LNCaP clone FGC (cell line): ENCODE measurements around the gene LEF1.

ENCODE experiments used
- DNase-seq: peaks from one replicate; pipeline ENCODE4 v3.0.0-alpha.2; 2011; ENCODE audit warnings: low read depth
- H3K4me3 ChIP-seq: 2 replicates; pipeline ENCODE4 v1.5.1; 2011; ENCODE audit warnings: mild to moderate bottlenecking, low read depth, low read length, control low read depth
- TF ChIP-seq, protein P1 (sequence below): IDR thresholded peaks from 2 replicates; pipeline ENCODE4 v1.5.1; 2012; ENCODE audit warnings: mild to moderate bottlenecking; ENCODE audit not compliant: control insufficient read depth, insufficient read depth; ENCODE audit errors: extremely low read depth

The LEF1 gene

DNA sequence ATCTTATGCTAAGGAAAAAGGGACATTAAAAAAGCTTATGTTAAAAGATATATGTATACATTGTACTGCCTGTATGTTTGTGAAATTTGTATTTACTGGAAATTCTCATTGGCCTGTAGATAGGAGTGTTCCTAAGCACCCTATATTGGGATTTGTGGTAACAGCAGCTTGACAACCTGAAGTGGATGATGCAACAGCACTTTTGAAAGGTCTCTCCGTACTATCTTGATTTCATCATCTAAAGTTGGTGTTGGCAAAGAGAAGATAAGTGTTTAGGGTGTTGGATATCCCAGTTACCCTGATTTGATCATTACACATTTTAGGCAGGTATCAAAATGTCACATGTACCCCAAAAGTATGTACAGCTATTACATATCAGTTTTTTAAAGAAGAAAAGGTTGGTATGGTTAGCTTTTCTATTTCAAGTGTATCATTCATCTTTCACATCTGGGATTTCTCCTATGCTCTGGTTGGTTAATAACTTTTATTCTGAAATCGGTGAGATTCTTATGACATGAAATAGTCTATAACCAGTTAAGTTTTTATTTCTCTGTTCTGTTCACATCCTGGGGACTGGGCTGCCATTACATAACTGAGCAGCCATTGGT is 168.7 kb downstream of the LEF1 start:
- TF ChIP-seq, protein P1, sequence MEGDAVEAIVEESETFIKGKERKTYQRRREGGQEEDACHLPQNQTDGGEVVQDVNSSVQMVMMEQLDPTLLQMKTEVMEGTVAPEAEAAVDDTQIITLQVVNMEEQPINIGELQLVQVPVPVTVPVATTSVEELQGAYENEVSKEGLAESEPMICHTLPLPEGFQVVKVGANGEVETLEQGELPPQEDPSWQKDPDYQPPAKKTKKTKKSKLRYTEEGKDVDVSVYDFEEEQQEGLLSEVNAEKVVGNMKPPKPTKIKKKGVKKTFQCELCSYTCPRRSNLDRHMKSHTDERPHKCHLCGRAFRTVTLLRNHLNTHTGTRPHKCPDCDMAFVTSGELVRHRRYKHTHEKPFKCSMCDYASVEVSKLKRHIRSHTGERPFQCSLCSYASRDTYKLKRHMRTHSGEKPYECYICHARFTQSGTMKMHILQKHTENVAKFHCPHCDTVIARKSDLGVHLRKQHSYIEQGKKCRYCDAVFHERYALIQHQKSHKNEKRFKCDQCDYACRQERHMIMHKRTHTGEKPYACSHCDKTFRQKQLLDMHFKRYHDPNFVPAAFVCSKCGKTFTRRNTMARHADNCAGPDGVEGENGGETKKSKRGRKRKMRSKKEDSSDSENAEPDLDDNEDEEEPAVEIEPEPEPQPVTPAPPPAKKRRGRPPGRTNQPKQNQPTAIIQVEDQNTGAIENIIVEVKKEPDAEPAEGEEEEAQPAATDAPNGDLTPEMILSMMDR, result no peak
- DNase-seq, result no peak
- H3K4me3 ChIP-seq, result no peak overlapping the region

DNA sequence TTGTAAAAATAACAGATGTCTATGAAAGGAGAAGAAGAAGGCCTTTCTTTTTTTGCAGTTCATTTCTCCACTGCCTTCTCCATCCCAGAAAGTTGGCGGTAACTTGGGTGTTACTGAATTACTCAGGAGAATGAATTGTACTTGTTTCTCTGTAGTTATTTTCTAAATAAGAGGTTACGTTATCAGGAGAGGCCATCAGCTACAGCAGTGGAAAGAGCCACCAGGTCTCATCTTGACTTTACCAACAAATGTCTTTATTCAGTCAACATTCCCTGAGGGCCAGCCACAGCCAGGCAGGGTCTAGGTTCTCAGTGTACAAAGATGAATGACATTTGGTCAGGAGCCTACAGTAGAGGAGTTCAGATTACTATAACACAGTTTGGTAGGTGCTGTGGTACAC is 170.9 kb downstream of the LEF1 start:
- no peak for DNase-seq
- TF ChIP-seq, protein P1, result no peak
- no peak overlapping the region for H3K4me3 ChIP-seq
